ACC112 (cell line): ENCODE data around the gene PAGE4.

Source experiments
- H2AFZ ChIP-seq: fragments of 200-600 bp; sonication (generic); one replicate; pipeline ENCODE4 v1.6.0; 2017; ENCODE audit warnings: antibody characterized with exemption, low read length; ENCODE audit not compliant: unreplicated experiment
- H3K27ac ChIP-seq: fragments of 200-600 bp; sonication (generic); 2 replicates; pipeline ENCODE4 v1.5.1; 2014; ENCODE audit warnings: low read depth, mild to moderate bottlenecking, antibody characterized with exemption, low read length, moderate library complexity
- H3K27me3 ChIP-seq: fragments of 200-600 bp; sonication (generic); 2 replicates; pipeline ENCODE4 v1.6.1; 2014; ENCODE audit warnings: mild to moderate bottlenecking, antibody characterized with exemption, low read length, moderate library complexity, mixed read lengths; ENCODE audit not compliant: insufficient read depth
- H3K36me3 ChIP-seq: fragments of 200-600 bp; sonication (generic); 2 replicates; pipeline ENCODE4 v1.6.1; 2016; ENCODE audit warnings: mild to moderate bottlenecking, antibody characterized with exemption, low read length, moderate library complexity, mixed read lengths; ENCODE audit not compliant: insufficient read depth
- H3K4me1 ChIP-seq: fragments of 200-600 bp; sonication (generic); one replicate; pipeline ENCODE4 v1.6.1; 2016; ENCODE audit warnings: low read length, mixed read lengths; ENCODE audit not compliant: insufficient read depth, unreplicated experiment, control insufficient read depth
- H3K4me3 ChIP-seq: fragments of 200-600 bp; sonication (generic); 2 replicates; pipeline ENCODE4 v1.5.1; 2014; ENCODE audit warnings: mild to moderate bottlenecking, low read depth, low read length
- H3K79me2 ChIP-seq: fragments of 200-600 bp; sonication (generic); one replicate; pipeline ENCODE4 v1.6.0; 2016; ENCODE audit warnings: low read length; ENCODE audit not compliant: control insufficient read depth, unreplicated experiment, insufficient read depth

The PAGE4 gene

DNA sequence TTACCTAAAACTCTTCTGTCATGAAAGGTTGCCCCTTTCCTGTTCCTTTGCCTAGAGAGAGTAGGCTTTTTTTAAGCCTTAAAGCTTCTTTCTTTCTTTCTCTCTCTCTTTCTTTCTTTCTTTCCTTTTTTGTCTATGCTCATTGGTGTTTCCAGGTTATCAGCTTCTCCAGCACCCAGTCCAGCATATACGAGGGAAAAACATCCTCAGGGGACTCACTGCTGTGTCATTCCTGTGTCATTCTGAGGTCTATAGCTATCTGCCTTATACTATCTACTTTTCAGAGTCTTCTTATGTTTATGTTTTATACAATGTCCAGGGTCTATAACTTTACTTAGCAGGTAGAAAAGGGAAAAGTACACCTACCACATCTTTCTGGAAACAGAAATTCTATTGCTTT lies 39.6 kb downstream of the PAGE4 start:
- H3K27ac ChIP-seq: no peak overlapping the region
- no peaks in the 10 kb centered on the region for H3K36me3 ChIP-seq
- no peak overlapping the region for H3K4me3 ChIP-seq
- H3K79me2 ChIP-seq: no peaks in the 10 kb centered on the region
- peaks cover 16% of the 10 kb centered on the region for H3K27me3 ChIP-seq
- H3K4me1 ChIP-seq: no peaks in the 10 kb centered on the region
- H2AFZ ChIP-seq: no peak overlapping the region

DNA sequence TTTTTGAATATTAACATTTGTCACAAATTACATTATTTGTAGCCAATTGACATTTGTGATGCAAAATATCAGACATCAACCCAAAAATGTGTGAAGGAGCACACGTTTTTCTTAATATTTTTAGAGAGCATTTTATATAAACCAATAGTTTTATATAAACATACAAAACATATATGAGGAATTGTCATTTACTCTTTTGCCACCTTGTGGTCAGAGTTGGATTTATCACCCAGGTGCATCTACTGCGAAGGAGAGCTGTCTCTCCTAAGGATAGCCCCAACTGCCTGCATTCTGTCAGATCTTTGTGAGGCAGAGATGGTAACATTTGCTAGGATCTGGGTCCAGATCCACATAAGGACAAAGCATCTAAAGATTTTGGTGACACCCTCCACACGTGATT lies 47.6 kb downstream of the PAGE4 start:
- no peak overlapping the region for H3K4me3 ChIP-seq
- peaks cover 11% of the 10 kb centered on the region for H3K4me1 ChIP-seq
- H3K27ac ChIP-seq: no peak overlapping the region
- H2AFZ ChIP-seq: no peak overlapping the region
- no peaks in the 10 kb centered on the region for H3K36me3 ChIP-seq
- no peaks in the 10 kb centered on the region for H3K27me3 ChIP-seq
- no peaks in the 10 kb centered on the region for H3K79me2 ChIP-seq

DNA sequence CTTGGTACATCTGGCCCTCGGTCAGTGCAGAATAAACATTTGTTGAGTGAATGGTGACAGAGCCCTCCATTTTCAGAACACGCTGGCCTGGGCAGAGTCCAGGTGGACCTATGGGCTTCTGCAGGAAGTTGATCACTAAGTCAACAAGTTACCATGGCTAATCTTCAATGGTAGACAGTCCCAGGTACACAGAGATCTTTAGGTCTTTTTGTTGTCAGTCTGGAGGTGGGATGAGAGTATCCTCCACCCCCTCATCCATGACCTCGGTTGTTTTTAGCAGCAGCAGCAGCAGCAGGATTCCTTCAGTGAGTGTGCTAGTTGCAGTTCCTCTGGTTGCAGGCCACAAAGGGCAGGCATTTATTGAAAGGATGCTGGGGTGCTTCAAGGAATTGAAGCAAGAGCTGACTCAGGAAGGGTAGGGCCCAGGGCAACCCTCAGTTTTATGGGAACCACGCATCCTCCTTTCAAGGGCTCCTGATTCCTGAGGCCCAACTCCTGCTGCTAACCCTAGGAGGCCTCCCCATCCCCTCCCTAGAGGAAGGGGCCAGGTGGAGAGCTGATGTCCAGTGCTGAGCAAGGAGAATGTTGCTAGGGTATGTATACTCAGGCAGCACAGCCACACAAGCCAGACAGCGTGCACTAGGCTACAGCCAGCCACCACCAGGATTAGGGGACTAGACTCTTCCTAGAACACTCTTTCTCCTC lies 48.4 kb downstream of the PAGE4 start:
- Histone ChIP-seq H3K79me2 (no peaks in the 10 kb centered on the region), H3K27me3 (no peaks in the 10 kb centered on the region), H2AFZ (no peak overlapping the region), H3K4me1 (peaks cover 11% of the 10 kb centered on the region), H3K4me3 (no peak overlapping the region; the same call in 1 of the 2 replicates), H3K36me3 (no peaks in the 10 kb centered on the region), H3K27ac (no peak overlapping the region)

DNA sequence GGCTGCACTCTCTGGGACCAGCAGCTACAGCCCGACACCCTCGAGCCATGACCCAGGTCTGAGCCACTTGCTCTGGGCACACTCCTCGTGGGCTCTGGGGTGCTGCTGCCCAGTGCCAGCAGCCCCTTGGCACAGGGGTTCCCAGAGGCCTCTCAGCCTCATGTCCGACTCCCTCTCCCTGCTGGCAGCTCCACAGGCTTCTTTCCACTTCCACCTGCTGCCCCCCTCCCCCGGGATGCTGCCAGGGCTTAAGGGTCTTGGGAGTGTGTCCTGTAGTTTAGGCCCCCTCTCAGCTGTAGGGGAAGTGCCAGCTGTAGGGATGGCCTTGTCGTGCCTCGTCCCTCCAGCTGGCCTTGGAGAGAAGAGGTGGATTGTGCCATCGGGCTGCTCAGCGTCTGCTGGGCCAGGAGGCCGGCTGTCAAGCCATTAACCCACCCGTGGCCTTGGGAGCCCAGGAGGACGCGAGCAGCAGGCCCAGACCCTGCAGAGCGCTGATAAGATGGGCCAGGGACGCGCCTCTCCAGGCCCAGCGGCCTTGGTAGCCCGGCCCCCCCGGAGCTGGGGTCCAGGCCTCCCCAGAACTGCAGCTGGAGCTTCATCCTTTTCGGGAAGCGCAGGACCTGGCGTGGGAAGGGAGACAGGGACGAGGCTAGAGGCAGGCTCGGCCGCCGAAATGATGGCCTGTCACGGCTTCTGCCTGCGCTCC lies 49.2 kb downstream of the PAGE4 start:
- H3K27me3 ChIP-seq: no peaks in the 10 kb centered on the region
- peaks cover 11% of the 10 kb centered on the region for H3K4me1 ChIP-seq
- peak overlapping the region; percentile 74 for H3K27ac ChIP-seq
- no peaks in the 10 kb centered on the region for H3K79me2 ChIP-seq
- H2AFZ ChIP-seq: peak overlapping the region; percentile 85
- no peaks in the 10 kb centered on the region for H3K36me3 ChIP-seq
- peak overlapping the region; percentile 89 for H3K4me3 ChIP-seq

DNA sequence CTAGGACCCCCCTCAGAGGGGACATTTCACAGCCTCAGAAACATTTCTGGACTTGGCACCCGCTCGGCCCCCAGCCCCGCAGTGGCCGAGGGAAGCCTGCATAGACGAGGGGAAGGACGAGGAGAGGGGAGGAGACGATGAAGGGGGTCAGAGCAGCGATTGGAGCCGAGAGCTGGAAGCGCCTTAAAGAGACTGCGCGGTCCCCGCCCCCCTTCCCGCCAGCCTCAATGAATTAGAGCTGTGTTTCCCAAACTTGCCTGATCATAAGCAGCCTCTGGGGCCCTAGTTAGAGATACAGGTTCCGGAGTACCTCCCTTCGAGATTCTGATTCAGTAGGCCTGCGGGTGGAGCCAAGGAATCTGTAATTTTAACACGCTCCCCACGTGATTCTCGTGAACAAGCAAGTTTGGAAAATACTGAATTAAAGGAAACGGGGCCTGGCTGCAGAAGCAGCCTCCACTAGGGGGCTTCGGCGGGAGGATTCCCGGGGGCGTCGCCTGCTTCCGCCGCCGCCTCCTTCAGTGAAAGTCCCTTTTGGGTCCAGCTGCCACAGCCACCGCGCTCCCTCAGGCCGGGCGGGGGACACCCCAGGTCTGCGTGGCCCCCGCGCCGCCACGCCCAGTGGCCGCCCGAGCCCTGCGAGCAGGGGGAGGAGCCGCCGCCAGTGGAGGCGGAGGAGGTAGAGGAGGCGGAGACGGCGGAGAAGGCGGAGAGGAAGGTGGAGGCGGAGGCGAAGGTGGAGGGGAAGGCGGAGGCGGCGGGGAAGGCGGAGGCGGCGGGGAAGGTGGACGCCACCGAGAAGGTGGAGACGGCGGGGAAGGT lies 49.9 kb downstream of the PAGE4 start, which contains the start of gene USP27X:
TSS of gene USP27X (plus strand) at position 651 of the 822 bp plus-strand sequence. CDS start 824 bp downstream, outside the sequence.
- Histone ChIP-seq H2AFZ (peak within 1 kb of the TSS; percentile 85), H3K36me3 (no peaks in the 10 kb centered on the region)

DNA sequence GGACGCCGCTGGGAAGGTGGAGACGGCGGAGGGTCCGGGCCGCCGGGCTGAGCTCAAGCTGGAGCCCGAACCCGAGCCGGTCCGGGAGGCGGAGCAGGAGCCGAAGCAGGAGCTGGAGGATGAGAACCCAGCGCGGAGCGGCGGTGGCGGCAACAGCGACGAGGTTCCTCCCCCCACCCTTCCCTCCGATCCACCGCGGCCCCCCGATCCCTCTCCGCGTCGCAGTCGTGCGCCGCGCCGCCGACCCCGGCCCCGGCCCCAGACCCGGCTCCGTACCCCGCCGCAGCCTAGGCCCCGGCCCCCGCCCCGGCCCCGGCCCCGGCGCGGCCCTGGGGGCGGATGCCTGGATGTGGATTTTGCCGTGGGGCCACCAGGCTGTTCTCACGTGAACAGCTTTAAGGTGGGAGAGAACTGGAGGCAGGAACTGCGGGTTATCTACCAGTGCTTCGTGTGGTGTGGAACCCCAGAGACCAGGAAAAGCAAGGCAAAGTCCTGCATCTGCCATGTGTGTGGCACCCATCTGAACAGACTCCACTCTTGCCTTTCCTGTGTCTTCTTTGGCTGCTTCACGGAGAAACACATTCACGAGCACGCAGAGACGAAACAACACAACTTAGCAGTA lies 50.7 kb downstream of the PAGE4 start:
- Histone ChIP-seq H2AFZ (peak overlapping the region; percentile 68), H3K4me3 (peak overlapping the region; percentile 89), H3K79me2 (no peaks in the 10 kb centered on the region), H3K36me3 (no peaks in the 10 kb centered on the region), H3K4me1 (peaks cover 11% of the 10 kb centered on the region), H3K27ac (peak overlapping the region; percentile 74; the same call in 1 of the 2 replicates), H3K27me3 (no peaks in the 10 kb centered on the region)

More for the DNA sequence above, 49.9 kb downstream of the PAGE4 start, which contains the start of gene USP27X:
- Histone ChIP-seq H3K4me3 (peak within 1 kb of the TSS; percentile 89), H3K27ac (peak within 1 kb of the TSS; percentile 74), H3K79me2 (no peaks in the 10 kb centered on the region), H3K4me1 (peaks cover 11% of the 10 kb centered on the region), H3K27me3 (no peaks in the 10 kb centered on the region)

DNA sequence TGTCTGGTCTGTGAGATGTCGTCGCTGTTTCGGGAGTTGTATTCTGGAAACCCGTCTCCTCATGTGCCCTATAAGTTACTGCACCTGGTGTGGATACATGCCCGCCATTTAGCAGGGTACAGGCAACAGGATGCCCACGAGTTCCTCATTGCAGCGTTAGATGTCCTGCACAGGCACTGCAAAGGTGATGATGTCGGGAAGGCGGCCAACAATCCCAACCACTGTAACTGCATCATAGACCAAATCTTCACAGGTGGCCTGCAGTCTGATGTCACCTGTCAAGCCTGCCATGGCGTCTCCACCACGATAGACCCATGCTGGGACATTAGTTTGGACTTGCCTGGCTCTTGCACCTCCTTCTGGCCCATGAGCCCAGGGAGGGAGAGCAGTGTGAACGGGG lies 51.6 kb downstream of the PAGE4 start:
- Histone ChIP-seq H2AFZ (no peak overlapping the region), H3K36me3 (no peaks in the 10 kb centered on the region), H3K27me3 (no peaks in the 10 kb centered on the region), H3K4me1 (peaks cover 11% of the 10 kb centered on the region), H3K27ac (no peak overlapping the region), H3K79me2 (no peaks in the 10 kb centered on the region), H3K4me3 (peak overlapping the region; percentile 89; the same call in 1 of the 2 replicates)
